HG03045 (cell line): ENCODE results near the gene DLGAP4.

Experiments
- ATAC-seq: cut with Tn5 transposase; IDR thresholded peaks from one replicate; pipeline ENCODE4 v1.9.1; 2021; ENCODE audit warnings: mild to moderate bottlenecking, moderate library complexity; ENCODE audit not compliant: unreplicated experiment

DLGAP4 gene

DNA sequence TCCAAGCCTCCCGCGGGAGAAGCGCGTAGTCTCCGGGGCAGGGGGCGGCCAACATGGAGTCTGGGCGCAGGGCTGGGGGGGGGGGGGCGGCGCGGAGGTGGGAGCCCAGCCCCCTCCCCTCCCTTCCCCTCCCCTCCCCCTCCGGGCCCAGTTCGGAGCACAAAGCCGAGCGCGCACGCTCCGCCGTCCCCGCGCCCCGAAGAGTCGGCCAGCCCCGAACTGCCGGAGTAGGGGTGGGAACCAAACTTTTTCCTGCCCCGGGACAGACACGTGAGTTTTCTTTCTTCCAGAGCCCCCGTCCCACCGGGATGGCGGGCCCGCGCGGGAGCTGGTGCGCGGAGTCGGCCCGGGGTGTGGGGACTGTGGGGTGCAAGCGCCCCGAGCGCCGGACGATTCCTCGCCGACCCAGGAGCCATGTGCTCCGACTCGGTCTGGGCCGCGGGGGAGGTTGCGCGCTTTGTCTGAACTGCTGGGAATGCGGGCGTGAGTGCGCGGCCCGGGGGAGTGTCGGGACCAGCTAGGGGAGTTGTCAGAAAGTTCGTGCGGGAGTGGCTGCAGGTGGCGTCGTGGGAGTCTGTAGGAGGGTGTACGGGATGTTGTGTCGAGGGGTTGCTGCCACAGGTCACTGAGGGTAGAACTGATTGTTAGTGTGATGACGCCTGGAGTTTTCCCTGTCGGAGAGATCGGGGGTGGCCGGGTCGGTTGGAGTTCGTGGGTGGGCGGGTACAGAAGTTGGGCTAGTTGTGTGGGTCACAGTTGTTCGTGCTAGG, 268.4 kb downstream of the DLGAP4 start:
- no peak for ATAC-seq

DNA sequence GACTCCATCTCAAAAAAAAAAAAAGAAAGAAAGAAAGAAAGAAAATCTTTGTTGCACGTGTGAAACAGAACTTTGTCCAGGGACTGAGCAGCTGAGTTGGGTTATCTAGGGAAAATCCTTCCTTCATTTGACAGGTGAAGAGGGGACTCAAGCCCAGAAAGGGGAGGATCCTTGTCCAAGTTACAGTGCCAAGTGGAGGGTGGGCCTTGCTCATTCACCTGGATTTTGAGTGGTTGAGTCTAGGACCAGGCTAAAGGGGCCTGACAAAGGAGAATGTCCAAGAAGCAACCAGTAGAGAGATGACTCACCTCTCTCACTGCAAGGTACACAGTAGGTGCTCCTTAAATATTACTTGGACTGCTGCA, 269.9 kb downstream of the DLGAP4 start:
- ATAC-seq, result no peak
